Measurements from ENCODE around the gene RCN2. TPM values are rescaled to one million over a fixed set of nuclear protein-coding genes. Genes with fewer than 3 reads are reported as not detected.

RCN2 gene
- total and polyA plus RNA-seq, 2 of the 8 experiments (the other 6 are each of a cell fraction or from before 2014, with no cell fraction given): 65.6 to 137 TPM

- no peak for TF ChIP-seq CHD7 (IDR thresholded peaks at IDR 0.05; ENCODE audit: insufficient replicate concordance, low read length)
Observed at GRCh38 chr15:76962337-76963013, 30.9 kb downstream of the RCN2 start (continued).

All from H1 (cell line).